T-helper 1 cell treated with Interleukin-12 subunit alpha and Interleukin-12 subunit beta and Interleukin-4 antibody, amounts not matched to agents 30 μg/mL and 1 μg/mL, for 36 hours (primary cell): ENCODE data around the gene MS4A8.
"Not testable (repeated sequence)": the region's sequence is repeated elsewhere in the genome, so short reads cannot be mapped to it uniquely, and the experiment has no call there.

Experiments used
- H3K27ac Mint-ChIP-seq: one replicate; pipeline ENCODE4 v1.8.0; 2021; ENCODE audit warnings: mild to moderate bottlenecking, mixed read lengths
- H3K27me3 Mint-ChIP-seq: one replicate; pipeline ENCODE4 v1.8.0; 2021; ENCODE audit warnings: low read depth, mixed read lengths
- H3K36me3 Mint-ChIP-seq: one replicate; pipeline ENCODE4 v1.8.0; 2021; ENCODE audit warnings: low read depth, mixed read lengths
- H3K4me1 Mint-ChIP-seq: one replicate; pipeline ENCODE4 v1.8.0; 2021; ENCODE audit warnings: low read depth, mixed read lengths
- H3K4me3 Mint-ChIP-seq: one replicate; pipeline ENCODE4 v1.8.0; 2021; ENCODE audit warnings: mild to moderate bottlenecking, moderate library complexity, mixed read lengths
- H3K9me3 Mint-ChIP-seq: one replicate; pipeline ENCODE4 v1.8.0; 2021; ENCODE audit warnings: mixed read lengths

The MS4A8 gene

DNA sequence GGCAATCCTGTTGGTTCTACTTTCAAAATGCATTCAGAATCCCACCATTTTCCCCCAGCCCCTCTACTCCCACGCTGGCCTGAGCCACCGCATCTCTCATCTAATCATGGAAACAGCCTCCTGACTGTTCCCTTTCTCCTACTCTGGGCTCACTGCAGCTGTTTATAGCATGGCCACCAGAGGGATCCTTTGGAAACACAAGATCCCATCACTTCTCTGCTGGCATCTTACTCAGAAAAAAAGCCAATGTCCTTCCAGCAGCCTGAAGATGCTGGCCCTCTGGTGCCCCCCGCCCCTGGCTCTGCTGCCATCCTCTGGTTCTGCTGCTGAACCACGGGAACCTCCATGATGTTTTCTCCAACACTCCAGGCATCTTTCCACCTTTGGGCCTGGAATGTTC is 11.1 kb downstream of the MS4A8 start:
- Mint-ChIP-seq H3K27me3 (no peaks in the 10 kb centered on the region), H3K4me3 (no peak overlapping the region), H3K27ac (no peak overlapping the region), H3K9me3 (no peaks in the 10 kb centered on the region), H3K36me3 (no peaks in the 10 kb centered on the region), H3K4me1 (no peaks in the 10 kb centered on the region)

DNA sequence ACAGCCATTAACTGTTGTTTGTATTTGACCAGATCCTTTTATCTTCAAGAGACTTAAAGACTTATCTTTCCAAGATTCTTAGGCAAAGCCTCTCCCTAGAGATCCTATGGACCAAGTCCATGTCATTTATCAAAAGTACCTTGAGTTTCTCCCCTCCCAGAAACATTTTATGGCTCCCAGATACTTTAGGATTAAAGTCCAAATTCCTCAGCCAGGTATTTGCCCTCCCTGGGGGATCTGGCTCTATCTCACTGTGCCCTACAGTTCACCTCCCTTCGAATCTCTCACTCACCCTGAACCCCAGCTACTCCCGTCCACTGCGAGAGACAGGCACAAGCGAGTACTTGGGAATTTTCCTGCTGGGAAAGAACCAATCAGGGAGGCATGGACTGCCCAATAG is 11.9 kb downstream of the MS4A8 start:
- Mint-ChIP-seq H3K4me3 (no peak overlapping the region), H3K9me3 (no peaks in the 10 kb centered on the region), H3K4me1 (no peaks in the 10 kb centered on the region), H3K27me3 (no peaks in the 10 kb centered on the region), H3K27ac (no peak overlapping the region), H3K36me3 (no peaks in the 10 kb centered on the region)

DNA sequence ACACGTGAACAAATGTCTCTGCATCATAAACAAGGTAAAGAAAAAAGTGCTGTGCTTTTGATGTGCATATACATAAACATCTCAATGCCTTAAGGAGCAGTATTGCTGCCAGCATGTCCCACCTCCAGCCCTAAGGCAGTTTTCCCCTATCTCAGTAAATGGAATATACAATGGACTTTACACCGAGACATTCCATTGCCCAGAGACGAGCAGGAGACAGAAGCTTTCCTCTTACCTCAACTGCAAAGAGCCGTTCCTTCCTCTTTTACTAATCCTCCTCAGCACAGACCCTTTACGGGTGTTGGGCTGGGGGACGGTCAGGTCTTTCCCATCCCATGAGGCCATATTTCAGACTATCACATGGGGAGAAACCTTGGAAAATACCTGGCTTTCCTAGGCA is 14.0 kb downstream of the MS4A8 start:
- H3K4me1 Mint-ChIP-seq, H3K27me3 Mint-ChIP-seq, H3K9me3 Mint-ChIP-seq, H3K4me3 Mint-ChIP-seq, H3K36me3 Mint-ChIP-seq, H3K27ac Mint-ChIP-seq: not testable (repeated sequence)

DNA sequence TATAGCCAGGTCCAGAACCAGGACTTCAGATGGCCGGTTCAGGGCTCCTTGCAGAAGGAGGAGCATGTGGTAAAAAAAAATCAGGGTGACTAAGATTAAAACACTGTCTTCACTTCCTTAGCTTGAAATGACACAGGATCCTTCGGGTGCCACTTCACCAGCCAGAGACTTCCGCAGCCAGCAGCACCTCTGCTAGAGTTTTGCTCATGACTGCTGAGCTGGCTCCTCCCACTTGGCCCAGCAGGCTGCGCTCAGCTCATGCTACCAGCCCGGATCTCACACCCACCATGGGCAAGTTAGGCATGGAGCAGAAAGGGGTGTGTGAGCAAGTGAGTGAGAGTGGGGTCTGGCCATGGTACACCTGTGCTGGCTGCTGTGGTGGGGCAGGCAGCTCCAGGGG is 18.5 kb downstream of the MS4A8 start:
- Mint-ChIP-seq H3K36me3 (no peaks in the 10 kb centered on the region), H3K27ac (no peak overlapping the region), H3K4me1 (no peaks in the 10 kb centered on the region), H3K27me3 (peaks cover 4% of the 10 kb centered on the region), H3K4me3 (no peak overlapping the region), H3K9me3 (no peaks in the 10 kb centered on the region)

DNA sequence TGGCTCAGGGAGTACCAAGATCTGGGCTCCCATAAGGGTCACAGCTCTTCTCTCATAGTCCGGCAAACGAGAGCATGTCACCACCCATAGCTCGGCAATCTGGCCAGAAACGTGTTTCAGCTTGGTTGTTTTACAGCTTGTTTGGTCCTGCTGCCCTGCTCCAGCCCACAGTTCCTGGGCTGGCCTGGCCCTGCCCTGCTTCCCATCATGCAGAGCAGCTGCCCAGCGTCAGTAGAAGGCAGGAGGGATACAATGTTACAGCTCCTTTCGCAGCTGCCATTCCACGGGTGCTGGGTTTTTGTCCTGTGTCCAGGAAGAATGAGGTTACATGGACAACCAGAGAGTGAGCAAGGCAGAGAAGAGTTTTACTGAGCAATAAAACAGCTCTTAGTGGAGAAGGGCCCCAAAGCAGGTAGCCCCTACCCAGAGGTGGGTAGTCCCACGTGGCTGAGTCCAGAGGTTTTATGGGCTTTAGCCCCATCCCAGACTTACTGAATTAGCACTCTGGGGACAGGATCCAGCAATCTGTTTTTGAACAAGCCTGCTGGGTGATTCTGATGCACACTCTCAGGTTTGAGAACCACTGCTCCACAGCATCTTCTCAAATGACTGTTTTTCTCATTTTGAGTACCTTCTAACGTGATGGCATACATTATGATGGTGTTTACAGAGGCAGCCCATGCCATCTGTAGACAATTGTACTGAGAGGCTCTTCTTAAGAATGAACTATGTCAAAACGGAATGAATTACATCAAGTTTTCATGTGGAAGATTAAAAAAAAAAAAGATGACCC is 19.3 kb downstream of the MS4A8 start:
- H3K4me1 Mint-ChIP-seq, result no peaks in the 10 kb centered on the region
- no peaks in the 10 kb centered on the region for H3K9me3 Mint-ChIP-seq
- no peak overlapping the region for H3K4me3 Mint-ChIP-seq
- no peak overlapping the region for H3K27ac Mint-ChIP-seq
- H3K27me3 Mint-ChIP-seq, result peaks cover 4% of the 10 kb centered on the region
- no peaks in the 10 kb centered on the region for H3K36me3 Mint-ChIP-seq

DNA sequence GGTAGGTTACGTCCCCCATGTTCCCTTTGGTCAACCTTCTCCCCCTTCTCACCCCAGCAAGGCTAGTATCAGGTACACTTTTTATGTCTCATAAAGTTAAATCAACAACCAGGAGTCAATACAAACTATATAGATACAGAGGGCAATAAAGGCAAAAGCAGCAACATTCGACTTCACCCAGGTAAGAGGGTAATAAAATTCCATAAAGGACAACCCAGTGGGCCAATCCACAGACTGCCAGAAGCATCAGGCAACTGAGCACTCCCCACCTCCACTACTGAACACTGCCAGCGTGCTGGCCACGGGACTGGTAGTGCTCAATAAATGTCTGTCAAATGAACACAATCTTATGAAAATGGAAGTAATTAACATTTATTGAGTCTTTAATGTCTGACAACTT is 20.0 kb downstream of the MS4A8 start:
- Mint-ChIP-seq H3K9me3 (no peaks in the 10 kb centered on the region), H3K27me3 (peaks cover 4% of the 10 kb centered on the region), H3K4me1 (no peaks in the 10 kb centered on the region), H3K27ac (no peak overlapping the region), H3K36me3 (no peaks in the 10 kb centered on the region), H3K4me3 (no peak overlapping the region)

DNA sequence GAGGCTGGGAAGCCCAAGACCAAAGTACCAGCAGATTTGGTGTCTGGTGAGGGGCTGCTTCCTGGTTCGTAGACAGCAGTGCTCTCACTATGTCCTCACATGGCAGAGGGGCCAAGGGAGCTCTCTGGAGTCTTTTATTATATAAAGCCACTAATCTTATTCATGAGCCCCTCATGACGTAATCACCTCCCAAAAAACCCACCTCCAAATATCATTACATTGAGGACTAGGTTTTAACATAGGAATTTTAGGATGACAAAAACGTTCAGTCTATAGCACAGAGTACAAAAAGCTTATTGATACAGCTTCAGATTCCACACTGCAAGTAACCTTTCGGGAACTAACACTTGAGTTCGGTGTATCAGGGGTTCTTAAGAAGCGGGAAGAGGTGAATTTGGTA is 21.0 kb downstream of the MS4A8 start:
- peaks cover 4% of the 10 kb centered on the region for H3K27me3 Mint-ChIP-seq
- H3K4me3 Mint-ChIP-seq, result no peak overlapping the region
- no peak overlapping the region for H3K27ac Mint-ChIP-seq
- H3K9me3 Mint-ChIP-seq, result no peaks in the 10 kb centered on the region
- H3K36me3 Mint-ChIP-seq, result no peaks in the 10 kb centered on the region
- no peaks in the 10 kb centered on the region for H3K4me1 Mint-ChIP-seq

DNA sequence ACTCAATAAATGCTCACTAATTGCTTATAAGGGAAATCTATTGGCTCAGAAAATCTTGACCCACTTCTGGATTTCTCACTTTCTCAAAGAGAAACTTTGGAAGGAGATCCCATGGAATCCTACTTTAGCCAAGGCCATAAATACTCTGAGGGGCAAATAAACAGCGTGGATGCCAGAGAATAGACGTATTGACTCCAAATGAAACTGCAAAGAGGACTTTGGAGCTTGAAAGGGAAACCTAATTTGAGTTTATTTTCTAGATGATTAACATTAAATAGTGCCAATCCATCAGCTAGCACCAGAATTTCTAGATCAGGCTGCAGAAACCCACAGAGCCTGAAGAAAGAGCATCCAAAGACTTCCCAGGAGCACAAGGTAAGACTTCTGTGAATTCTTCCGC is 25.0 kb downstream of the MS4A8 start, which contains the start of gene MS4A18:
Gene MS4A18 (plus strand): TSS at position 301 of the 400 bp plus-strand sequence.
- Mint-ChIP-seq H3K27me3 (peaks cover 3% of the 10 kb centered on the region), H3K4me1 (no peaks in the 10 kb centered on the region), H3K36me3 (no peaks in the 10 kb centered on the region), H3K9me3 (no peaks in the 10 kb centered on the region), H3K27ac (no peak within 1 kb of the TSS), H3K4me3 (no peak within 1 kb of the TSS)

DNA sequence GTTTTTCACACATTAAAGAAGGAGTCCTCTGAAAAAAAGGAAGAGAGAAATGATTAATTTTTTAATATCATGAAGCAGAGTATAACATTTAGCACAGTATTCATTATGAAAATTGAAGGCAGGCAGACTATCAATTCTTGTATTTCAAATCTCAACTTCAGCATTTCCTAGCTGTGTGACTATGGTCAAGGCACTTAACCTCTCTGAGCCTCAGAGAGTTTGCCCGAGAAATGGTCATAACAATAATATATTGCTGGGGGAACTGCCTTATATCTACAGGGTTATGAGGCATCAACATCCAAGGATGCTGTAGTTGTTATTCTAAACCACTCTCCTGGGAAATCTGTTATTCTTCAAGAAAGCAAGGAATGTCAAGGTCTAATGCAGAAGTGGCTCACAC is 26.2 kb downstream of the MS4A8 start:
- Mint-ChIP-seq H3K4me1 (no peaks in the 10 kb centered on the region), H3K36me3 (no peaks in the 10 kb centered on the region), H3K27ac (no peak overlapping the region), H3K9me3 (no peaks in the 10 kb centered on the region), H3K4me3 (no peak overlapping the region), H3K27me3 (peaks cover 3% of the 10 kb centered on the region)

DNA sequence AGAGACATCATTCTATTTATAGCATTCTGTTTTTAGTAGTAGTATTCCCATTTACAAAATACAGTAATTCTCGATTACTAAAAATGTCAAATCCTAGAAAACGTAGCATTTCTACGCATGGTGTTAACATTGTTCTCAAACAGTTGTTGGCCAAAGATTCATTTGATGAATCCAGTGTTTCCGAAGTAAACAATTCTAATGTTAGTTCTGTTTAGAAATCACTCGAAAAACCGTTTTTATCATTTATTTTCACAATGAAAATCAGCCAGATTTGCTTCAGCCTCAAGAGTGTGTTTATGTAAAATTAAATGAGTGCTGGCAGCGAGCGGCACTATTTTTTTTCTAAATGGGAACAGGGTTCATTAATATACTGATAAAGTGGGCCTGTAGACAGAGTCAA is 32.2 kb downstream of the MS4A8 start:
- H3K27me3 Mint-ChIP-seq, result no peaks in the 10 kb centered on the region
- H3K27ac Mint-ChIP-seq, result no peak overlapping the region
- no peaks in the 10 kb centered on the region for H3K9me3 Mint-ChIP-seq
- H3K4me3 Mint-ChIP-seq, result no peak overlapping the region
- H3K4me1 Mint-ChIP-seq, result no peaks in the 10 kb centered on the region
- H3K36me3 Mint-ChIP-seq, result no peaks in the 10 kb centered on the region

DNA sequence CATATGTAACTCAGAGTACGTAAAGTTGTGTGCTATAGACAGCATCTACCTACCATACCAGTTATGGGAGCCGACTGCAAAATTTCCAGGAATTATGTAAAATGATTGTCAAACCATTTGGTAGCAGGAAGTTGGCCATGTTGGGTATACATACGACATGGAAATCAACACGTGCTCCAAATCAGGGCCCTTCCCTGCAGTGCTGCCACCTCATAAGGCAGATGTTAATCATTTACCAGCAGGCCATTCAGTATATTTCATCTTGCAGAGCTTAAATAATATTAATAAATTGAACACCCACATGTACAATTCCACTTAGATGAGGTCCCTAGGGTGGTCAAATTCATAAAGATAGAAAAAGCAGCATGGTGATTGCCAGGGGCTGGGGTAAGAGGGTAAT is 34.9 kb downstream of the MS4A8 start:
- no peaks in the 10 kb centered on the region for H3K4me1 Mint-ChIP-seq
- no peak overlapping the region for H3K4me3 Mint-ChIP-seq
- no peaks in the 10 kb centered on the region for H3K27me3 Mint-ChIP-seq
- H3K9me3 Mint-ChIP-seq, result no peaks in the 10 kb centered on the region
- H3K36me3 Mint-ChIP-seq, result no peaks in the 10 kb centered on the region
- no peak overlapping the region for H3K27ac Mint-ChIP-seq

DNA sequence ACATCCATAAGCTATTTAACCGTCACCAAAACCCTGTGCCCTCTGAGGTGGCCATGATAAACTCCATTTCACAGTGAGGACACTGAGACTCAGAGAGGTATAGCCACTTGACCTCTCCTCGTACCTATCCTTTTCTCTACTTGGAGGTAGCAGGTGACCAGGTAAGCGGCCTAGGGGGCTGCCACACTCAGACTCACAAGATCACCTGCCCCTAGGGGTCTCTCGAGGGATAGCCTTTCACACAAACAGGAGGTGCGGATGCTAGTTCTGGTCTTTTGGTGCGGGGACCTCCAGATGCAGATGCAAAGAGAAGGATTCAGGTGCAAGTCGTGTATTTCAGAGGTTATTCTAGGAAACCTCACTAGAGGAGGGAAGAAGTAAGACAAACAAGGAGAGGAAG is 39.7 kb downstream of the MS4A8 start:
- no peaks in the 10 kb centered on the region for H3K9me3 Mint-ChIP-seq
- H3K27me3 Mint-ChIP-seq, result no peaks in the 10 kb centered on the region
- H3K27ac Mint-ChIP-seq, result no peak overlapping the region
- H3K4me3 Mint-ChIP-seq, result no peak overlapping the region
- no peaks in the 10 kb centered on the region for H3K36me3 Mint-ChIP-seq
- no peaks in the 10 kb centered on the region for H3K4me1 Mint-ChIP-seq

DNA sequence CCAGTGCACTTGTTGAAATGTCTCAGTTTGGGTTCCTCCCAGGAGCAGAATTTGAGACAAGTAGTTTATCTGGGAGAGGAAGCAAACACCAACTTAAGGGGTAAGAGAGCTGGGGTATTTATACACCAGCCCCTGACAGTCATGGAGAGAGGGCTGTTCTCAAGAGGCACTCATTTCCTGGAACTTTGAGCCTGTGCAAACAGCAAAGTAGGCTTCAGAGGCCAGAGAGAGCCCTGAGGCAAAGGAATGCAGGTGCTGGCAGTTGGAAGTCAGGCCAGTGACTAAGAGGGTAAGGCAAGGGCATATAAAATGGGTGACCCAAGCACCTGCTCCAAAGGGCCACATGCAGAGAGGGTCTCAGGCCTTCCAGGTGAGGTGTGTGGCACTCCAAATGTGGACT is 41.2 kb downstream of the MS4A8 start:
- H3K4me3 Mint-ChIP-seq, result no peak overlapping the region
- H3K27me3 Mint-ChIP-seq, result no peaks in the 10 kb centered on the region
- H3K27ac Mint-ChIP-seq, result no peak overlapping the region
- no peaks in the 10 kb centered on the region for H3K36me3 Mint-ChIP-seq
- H3K9me3 Mint-ChIP-seq, result no peaks in the 10 kb centered on the region
- no peaks in the 10 kb centered on the region for H3K4me1 Mint-ChIP-seq

DNA sequence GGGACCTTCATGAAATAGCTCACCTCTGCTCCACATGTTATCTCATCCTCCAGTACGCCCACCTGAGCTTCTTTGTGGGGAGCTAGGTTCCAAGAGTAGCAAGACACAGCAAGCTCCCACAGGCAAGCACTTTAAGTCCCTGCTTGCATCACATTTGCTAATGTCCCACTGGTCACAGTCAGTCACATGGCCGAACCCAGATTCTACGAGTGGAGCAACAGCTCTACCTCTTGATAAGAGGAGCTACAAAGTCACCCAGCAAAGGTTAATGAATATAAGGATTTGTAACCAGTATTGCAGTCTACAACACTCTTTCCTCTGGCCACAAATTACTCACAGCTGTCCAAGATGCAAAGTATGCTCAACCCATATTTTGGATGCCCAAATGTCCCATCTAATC is 42.0 kb downstream of the MS4A8 start:
- no peak overlapping the region for H3K4me3 Mint-ChIP-seq
- H3K4me1 Mint-ChIP-seq, result no peaks in the 10 kb centered on the region
- H3K27me3 Mint-ChIP-seq, result no peaks in the 10 kb centered on the region
- H3K9me3 Mint-ChIP-seq, result no peaks in the 10 kb centered on the region
- no peaks in the 10 kb centered on the region for H3K36me3 Mint-ChIP-seq
- H3K27ac Mint-ChIP-seq, result no peak overlapping the region

DNA sequence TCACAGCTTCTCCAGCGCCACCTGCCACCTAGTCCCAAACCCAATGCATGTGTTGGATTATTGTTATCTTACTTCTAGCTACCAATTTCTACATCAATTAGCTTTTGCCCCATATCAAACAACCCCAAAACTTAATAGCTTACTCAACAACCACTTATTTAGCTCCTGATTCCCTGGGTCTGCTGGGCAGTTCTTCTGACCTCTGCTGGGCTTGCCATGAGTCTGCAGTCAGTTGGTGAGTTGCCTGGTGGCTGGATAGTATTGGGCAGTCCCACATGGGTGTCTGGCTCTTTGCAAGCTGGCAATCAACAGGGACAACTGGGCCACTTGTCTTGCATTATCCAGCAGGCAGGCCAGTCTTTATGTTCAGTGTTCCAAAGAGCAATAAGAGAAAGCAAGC is 43.6 kb downstream of the MS4A8 start:
- H3K4me3 Mint-ChIP-seq, result no peak overlapping the region
- no peaks in the 10 kb centered on the region for H3K36me3 Mint-ChIP-seq
- peaks cover 5% of the 10 kb centered on the region for H3K9me3 Mint-ChIP-seq
- no peak overlapping the region for H3K27ac Mint-ChIP-seq
- no peaks in the 10 kb centered on the region for H3K27me3 Mint-ChIP-seq
- H3K4me1 Mint-ChIP-seq, result no peaks in the 10 kb centered on the region

DNA sequence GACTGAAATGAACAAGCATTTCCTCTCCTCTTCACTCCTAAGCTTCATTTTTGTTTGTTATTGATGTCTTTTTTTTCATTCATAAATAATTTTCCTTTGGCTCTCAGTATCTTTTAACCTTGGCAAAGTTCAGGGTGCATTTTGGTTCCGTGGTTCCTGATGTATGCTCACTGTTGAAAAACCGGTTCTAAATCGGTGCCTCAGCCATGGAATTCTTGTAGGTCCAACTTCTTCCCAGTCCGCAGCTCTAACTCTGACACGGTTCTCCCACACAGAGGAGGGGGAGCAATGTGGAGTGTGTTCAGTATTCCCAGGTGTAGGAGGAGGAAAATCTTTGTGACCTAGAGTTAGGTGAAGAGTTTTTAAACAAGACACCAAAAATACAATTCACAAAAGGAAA is 44.7 kb downstream of the MS4A8 start:
- peaks cover 5% of the 10 kb centered on the region for H3K9me3 Mint-ChIP-seq
- H3K36me3 Mint-ChIP-seq, result no peaks in the 10 kb centered on the region
- no peak overlapping the region for H3K27ac Mint-ChIP-seq
- H3K4me3 Mint-ChIP-seq, result no peak overlapping the region
- H3K4me1 Mint-ChIP-seq, result no peaks in the 10 kb centered on the region
- no peaks in the 10 kb centered on the region for H3K27me3 Mint-ChIP-seq
